Colonic mucosa (tissue), 4 donors: ENCODE results near the gene TMEM141. TPM values are rescaled to one million over a fixed set of nuclear protein-coding genes. Genes with fewer than 3 reads are reported as not detected.
A peak's percentile ranks its signal among the peaks of the same experiment; 100 is the strongest.
"Not testable (repeated sequence)": the region's sequence is repeated elsewhere in the genome, so short reads cannot be mapped to it uniquely, and the experiment has no call there.

Source experiments
- DNase-seq: peaks from one replicate; pipeline ENCODE4 v3.0.0-alpha.2; 2020
- H3K27ac ChIP-seq: fragments of 200-600 bp; one replicate; pipeline ENCODE4 v1.8.0; 2021
- H3K27me3 ChIP-seq: fragments of 200-600 bp; one replicate; pipeline ENCODE4 v1.8.0; 2021
- H3K36me3 ChIP-seq: fragments of 200-600 bp; one replicate; pipeline ENCODE4 v1.8.0; 2021
- H3K4me1 ChIP-seq: fragments of 200-600 bp; one replicate; pipeline ENCODE4 v1.8.0; 2021; ENCODE audit warnings: mild to moderate bottlenecking
- H3K4me3 ChIP-seq: fragments of 200-600 bp; one replicate; pipeline ENCODE4 v1.8.0; 2021
- H3K9ac ChIP-seq, 2 donors: one replicate each; pipeline ENCODE4 v1.7.0; 2013; ENCODE audit warnings: control low read depth in 2 of 2, low read depth in 2 of 2, low read length in 2 of 2
- H3K9me3 ChIP-seq: fragments of 200-600 bp; one replicate; pipeline ENCODE4 v1.8.0; 2021
- intact Hi-C: fragments of 100-400 bp; cut with DNase I; formaldehyde crosslinking; loops from one replicate; pipeline ENCODE4 v1.14.1; 2022
- total RNA-seq, 2 donors: library from RNA; stranded (reverse); fragmentation: NEBNext Ultra II Directional in 1 of 2; extraction: Animal tissue kit (Norgen Biotek cat#: 25700) in 1 of 2; gene quantifications; one replicate each; pipeline ENCODE4 v1.2.1, GENCODE V29; 2021
- TF ChIP-seq, protein P1 (sequence below): fragments of 200-600 bp; IDR thresholded peaks from one replicate; pipeline ENCODE4 v1.8.0; 2022; ENCODE audit warnings: antibody characterized with exemption, mild to moderate bottlenecking
- donor health status: healthy.
- donor health status: DM: no; HTN: no; CAD: no.
- donor health status: DM: no; HTN: no; CAD: no.

Gene TMEM141
- total RNA-seq, 2 donors from 2014 or later = 236 to 366 TPM

DNA sequence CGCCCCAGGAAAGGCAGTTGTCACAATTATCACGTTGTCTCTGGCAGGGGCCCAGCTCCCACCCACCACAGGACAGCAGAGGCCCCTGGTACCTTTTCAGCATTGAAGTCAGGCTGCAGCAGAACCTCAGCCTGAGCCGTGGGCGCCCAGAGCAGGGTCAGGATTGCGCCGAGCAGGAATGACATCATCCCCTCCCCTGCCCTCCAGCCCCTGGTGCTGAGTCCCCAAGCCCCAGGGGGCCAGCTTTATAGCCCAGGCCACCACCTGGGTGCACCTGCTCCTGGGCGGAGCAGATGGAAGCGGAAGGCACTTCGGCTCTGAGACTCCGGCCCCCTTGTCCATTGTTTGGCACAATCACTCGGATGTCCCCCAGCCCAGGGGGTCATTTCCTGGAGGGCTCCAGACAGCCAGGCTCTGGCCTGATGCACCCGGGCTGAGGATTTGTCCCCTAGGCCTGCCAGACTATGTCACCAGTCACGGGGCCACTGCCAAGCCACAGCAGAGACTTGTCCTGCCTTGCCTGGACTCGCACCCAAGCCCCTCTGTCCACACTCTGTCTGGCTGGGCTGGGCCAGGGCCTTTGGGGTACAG, 26.7 kb upstream of the TMEM141 start, which contains the start of gene LCN15:
Gene LCN15 (minus strand): TSS at position 218 of the 591 bp plus-strand sequence. CDS start 30 bp downstream, at position 188.
- intact Hi-C loops = no loop called here
- TF ChIP-seq, protein P1, sequence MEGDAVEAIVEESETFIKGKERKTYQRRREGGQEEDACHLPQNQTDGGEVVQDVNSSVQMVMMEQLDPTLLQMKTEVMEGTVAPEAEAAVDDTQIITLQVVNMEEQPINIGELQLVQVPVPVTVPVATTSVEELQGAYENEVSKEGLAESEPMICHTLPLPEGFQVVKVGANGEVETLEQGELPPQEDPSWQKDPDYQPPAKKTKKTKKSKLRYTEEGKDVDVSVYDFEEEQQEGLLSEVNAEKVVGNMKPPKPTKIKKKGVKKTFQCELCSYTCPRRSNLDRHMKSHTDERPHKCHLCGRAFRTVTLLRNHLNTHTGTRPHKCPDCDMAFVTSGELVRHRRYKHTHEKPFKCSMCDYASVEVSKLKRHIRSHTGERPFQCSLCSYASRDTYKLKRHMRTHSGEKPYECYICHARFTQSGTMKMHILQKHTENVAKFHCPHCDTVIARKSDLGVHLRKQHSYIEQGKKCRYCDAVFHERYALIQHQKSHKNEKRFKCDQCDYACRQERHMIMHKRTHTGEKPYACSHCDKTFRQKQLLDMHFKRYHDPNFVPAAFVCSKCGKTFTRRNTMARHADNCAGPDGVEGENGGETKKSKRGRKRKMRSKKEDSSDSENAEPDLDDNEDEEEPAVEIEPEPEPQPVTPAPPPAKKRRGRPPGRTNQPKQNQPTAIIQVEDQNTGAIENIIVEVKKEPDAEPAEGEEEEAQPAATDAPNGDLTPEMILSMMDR = no peak
- no peaks in the 10 kb centered on the region for H3K4me1 ChIP-seq
- H3K9me3 ChIP-seq = no peaks in the 10 kb centered on the region
- no peaks in the 10 kb centered on the region for H3K36me3 ChIP-seq
- no peaks in the 10 kb centered on the region for H3K27me3 ChIP-seq
- peak within 1 kb of the TSS; percentile 12 to 35 for H3K9ac ChIP-seq
- no peak for DNase-seq
- no peak within 1 kb of the TSS for H3K4me3 ChIP-seq
- no peak within 1 kb of the TSS for H3K27ac ChIP-seq

DNA sequence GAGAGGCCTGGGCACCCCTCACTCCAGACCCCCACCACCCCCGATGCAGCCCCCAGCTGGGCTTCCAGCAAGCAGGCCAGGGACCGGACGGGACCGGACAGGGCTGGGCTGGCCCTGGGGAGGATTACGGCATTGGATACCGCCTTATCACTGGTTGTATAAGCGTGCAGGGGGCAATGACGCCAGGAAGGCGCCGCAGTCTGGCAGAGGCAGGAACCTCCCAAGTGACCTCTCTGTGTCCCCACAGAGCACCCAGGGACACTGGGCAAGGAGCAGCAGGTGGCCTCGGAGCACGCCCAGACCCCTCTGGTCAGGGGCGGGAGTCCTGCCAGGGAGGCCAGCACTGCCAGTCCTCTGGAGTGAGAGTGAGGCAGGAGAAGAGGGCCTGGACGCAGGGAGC, 26.1 kb upstream of the TMEM141 start:
- intact Hi-C loops = no loop called here
- H3K27ac ChIP-seq = no peak overlapping the region
- H3K4me3 ChIP-seq = no peak overlapping the region
- no peaks in the 10 kb centered on the region for H3K36me3 ChIP-seq
- no peaks in the 10 kb centered on the region for H3K4me1 ChIP-seq
- DNase-seq = no peak
- peak overlapping the region; percentile 12 to 35 for H3K9ac ChIP-seq
- TF ChIP-seq, protein P1 = no peak
- no peaks in the 10 kb centered on the region for H3K9me3 ChIP-seq
- H3K27me3 ChIP-seq = no peaks in the 10 kb centered on the region

DNA sequence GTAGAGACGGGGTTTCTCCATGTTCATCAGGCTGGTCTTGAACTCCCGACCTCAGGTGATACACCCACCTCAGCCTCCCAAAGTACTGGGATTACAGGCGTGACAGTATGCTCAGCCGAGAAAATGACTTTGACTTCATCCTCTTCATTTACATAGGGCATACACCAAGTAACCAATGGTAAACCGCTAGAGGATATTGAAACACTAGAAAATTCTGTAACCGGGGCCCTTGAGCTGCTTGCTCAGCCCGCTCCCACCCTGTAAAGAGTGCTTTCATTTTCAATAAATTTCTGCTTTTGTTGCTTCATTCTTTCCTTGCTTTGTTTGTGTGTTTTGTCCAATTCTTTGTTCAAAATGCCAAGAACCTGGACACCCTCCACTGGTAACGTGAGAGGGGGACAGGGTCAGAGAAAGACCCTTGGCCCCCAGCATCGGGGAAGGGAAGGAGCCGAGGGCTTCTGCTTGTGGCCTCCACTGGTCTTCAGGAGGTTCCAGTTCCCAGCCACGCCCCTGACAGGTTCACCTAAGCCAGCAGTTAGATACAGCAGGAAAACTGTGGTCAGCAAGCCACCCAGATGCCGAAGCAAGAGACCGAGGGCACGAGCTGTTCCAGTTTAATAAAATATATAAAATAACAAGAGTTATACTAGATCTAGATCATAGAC, 25.3 kb upstream of the TMEM141 start:
- H3K9me3 ChIP-seq, H3K27ac ChIP-seq, H3K27me3 ChIP-seq, intact Hi-C loops, H3K4me3 ChIP-seq, DNase-seq, H3K36me3 ChIP-seq, H3K4me1 ChIP-seq, H3K9ac ChIP-seq: not testable (repeated sequence)

DNA sequence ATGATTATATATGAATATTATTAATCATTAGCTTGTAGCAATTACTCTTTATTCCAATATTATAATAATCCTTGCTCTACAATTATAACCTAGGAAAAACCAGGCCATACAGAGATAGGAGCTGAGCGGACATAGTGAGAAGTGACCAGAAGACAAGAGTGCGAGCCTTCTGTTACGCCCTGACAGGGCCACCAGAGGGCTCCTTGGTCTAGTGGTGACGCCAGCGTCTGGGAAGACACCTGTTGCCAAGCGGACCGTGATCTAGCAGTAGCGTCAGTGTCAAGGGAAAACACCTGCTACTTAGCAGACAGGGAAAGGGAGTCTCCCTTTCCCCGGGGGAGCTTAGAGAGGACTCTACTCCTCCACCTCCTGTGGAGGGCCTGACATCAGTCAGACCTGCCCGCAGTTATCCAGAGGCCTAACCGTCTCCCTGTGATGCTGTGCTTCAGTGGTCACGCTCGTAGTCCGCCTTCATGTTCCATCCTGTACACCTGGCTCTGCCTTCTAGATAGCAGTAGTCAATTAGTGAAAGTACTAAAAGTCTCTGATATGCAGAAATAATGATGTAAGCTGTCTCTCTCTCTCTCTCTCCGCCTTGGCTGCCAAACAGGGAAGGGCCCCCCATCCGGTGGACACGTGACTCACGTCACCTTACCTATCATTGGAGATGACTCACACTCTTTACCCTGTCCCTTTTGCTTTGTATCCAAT, 24.6 kb upstream of the TMEM141 start:
- H3K4me3 ChIP-seq, H3K27ac ChIP-seq, H3K9me3 ChIP-seq, H3K4me1 ChIP-seq, H3K27me3 ChIP-seq, H3K9ac ChIP-seq, intact Hi-C loops, H3K36me3 ChIP-seq: not testable (repeated sequence)
- peak; percentile 77 for DNase-seq
- TF ChIP-seq, protein P1 = peak; percentile 30

DNA sequence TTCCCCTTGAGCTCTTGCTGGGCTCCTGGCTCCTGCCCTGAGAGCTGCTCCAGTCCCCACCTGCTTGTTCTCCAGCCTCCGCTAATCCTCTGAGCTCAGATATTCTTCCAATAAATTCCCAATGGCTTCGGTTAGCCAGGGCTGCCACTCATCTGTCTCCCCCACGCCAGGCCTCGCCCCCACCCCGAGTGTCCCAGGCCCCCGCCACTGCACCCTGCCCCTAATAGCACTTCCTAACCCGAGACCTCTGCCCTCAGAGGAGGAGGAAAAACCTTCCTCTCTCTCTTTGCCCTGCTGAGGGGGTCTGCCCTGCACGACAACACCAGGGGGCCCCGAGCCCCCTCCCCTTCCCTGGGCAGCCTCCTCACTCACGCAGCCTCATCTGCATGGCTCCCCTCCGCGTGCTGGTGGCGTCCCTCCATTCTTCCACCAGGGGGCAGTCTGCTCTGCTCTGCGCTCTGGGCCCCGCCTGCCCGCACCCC, 21.4 kb upstream of the TMEM141 start:
- Histone ChIP-seq H3K4me3 (no peak overlapping the region), H3K9ac (peak overlapping the region in 1 of 2 donors; percentile 12), H3K36me3 (no peaks in the 10 kb centered on the region), H3K9me3 (no peaks in the 10 kb centered on the region), H3K27ac (no peak overlapping the region), H3K27me3 (no peaks in the 10 kb centered on the region), H3K4me1 (no peaks in the 10 kb centered on the region)
- peak; percentile 51 for DNase-seq
- TF ChIP-seq, protein P1 = peak; percentile 34
- intact Hi-C loops = no loop called here
